Mucosa of stomach (tissue), 1 donor: ENCODE measurements around the gene CSNK1G3.
"Not testable (repeated sequence)": the region's sequence is repeated elsewhere in the genome, so short reads cannot be mapped to it uniquely, and the experiment has no call there.

ENCODE experiments used
- H3K27me3 ChIP-seq: one replicate; pipeline ENCODE4 v1.7.0; 2013; ENCODE audit warnings: mild to moderate bottlenecking, low read length; ENCODE audit not compliant: control insufficient read depth, insufficient read depth
- H3K36me3 ChIP-seq: one replicate; pipeline ENCODE4 v1.7.0; 2013; ENCODE audit warnings: low read length; ENCODE audit not compliant: control insufficient read depth, insufficient read depth
- H3K4me1 ChIP-seq: one replicate; pipeline ENCODE4 v1.7.0; 2013; ENCODE audit warnings: mild to moderate bottlenecking, low read length; ENCODE audit not compliant: control insufficient read depth, insufficient read depth
- H3K4me3 ChIP-seq: one replicate; pipeline ENCODE4 v1.7.0; 2013; ENCODE audit warnings: low read length
- H3K9ac ChIP-seq: one replicate; pipeline ENCODE4 v1.7.0; 2013; ENCODE audit warnings: mild to moderate bottlenecking, low read length, moderate library complexity
- H3K9me3 ChIP-seq: one replicate; pipeline ENCODE4 v1.7.0; 2013; ENCODE audit warnings: mild to moderate bottlenecking, low read length, moderate library complexity; ENCODE audit not compliant: control insufficient read depth
- donor health status: Pancreatic carcinoma.

CSNK1G3 gene

DNA sequence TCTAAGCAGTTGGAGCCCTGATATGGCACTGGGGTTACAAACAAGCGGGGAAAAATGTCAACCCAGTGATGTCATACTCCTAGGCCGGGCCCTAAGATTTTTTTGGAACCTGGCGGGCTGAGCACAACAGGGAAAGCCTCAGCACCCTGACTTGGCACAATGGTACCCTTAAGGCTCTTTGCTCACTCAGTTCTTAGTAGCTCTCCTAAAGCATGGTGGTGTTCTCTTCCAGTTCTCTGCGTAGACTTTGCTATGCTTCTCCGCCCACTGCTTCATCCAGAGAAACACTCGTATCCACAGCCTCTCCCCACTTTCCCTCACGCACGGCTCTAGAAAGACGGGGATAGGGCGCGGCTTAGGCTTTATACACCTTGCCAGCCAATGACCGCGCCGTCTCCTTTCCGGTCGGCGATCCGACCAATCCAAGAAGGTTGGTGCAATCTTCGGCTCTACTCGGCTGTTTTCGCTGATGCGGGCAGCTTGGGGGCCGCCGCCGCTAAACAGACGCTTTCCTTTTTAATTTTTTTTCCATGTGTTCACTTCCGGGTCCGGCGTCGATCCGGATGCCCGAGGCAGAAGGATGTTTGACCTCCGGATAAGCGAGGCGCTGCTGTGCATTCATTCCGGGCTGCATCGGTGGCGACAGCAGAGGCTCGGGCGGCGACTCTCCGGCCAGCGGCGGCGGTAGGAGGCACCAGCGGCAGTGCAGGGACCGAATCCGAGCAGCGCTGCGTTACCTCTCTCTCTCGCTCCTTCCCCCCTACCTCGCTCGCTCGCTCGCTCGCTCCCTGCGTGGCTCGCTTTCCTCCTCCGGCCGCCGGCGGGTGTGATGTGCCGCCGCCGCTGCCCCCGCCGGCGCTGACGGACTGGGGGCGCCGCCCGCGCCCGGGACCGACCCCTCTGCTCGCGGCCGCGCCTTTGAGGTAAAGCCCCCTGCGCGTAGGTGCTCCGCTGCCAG lies at the start of gene CSNK1G3:
Gene CSNK1G3, plus strand, starts transcription at position 530 of the 958 bp plus-strand sequence. CDS start 33,487 bp downstream, outside the sequence.
- Histone ChIP-seq H3K4me3 (peak within 1 kb of the TSS; percentile 77), H3K9me3 (no peaks in the 10 kb centered on the region), H3K36me3 (no peaks in the 10 kb centered on the region), H3K4me1 (peaks cover 5% of the 10 kb centered on the region), H3K27me3 (no peaks in the 10 kb centered on the region), H3K9ac (peak within 1 kb of the TSS; percentile 85)

GRCh38 chr5:123466839-123467238 lies 45.1 kb upstream of the CSNK1G3 start:
- not testable (repeated sequence) for H3K27me3 ChIP-seq, H3K4me3 ChIP-seq, H3K36me3 ChIP-seq, H3K9me3 ChIP-seq, H3K9ac ChIP-seq, H3K4me1 ChIP-seq

DNA sequence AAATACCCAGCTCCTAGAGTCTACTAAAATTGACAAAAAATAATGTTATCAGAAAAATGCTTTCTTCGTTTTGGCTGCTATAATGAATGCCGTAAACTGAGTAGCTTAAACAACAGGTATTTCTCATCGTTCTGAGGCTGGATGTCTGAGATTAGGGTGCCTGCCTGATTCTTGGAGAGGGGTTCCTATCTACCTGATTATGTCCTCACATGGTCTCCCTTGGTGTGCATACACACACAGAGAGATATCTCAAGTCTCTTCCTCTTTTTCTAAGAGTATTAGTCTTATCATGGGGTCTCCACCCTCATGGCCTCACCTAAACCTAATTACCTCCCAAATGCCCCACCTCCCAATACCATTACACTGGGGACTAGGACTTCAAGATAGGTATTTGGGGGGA lies 40.6 kb upstream of the CSNK1G3 start:
- no peaks in the 10 kb centered on the region for H3K4me1 ChIP-seq
- no peak overlapping the region for H3K9ac ChIP-seq
- H3K36me3 ChIP-seq: no peaks in the 10 kb centered on the region
- H3K4me3 ChIP-seq: no peak overlapping the region
- H3K9me3 ChIP-seq: no peaks in the 10 kb centered on the region
- H3K27me3 ChIP-seq: no peaks in the 10 kb centered on the region

DNA sequence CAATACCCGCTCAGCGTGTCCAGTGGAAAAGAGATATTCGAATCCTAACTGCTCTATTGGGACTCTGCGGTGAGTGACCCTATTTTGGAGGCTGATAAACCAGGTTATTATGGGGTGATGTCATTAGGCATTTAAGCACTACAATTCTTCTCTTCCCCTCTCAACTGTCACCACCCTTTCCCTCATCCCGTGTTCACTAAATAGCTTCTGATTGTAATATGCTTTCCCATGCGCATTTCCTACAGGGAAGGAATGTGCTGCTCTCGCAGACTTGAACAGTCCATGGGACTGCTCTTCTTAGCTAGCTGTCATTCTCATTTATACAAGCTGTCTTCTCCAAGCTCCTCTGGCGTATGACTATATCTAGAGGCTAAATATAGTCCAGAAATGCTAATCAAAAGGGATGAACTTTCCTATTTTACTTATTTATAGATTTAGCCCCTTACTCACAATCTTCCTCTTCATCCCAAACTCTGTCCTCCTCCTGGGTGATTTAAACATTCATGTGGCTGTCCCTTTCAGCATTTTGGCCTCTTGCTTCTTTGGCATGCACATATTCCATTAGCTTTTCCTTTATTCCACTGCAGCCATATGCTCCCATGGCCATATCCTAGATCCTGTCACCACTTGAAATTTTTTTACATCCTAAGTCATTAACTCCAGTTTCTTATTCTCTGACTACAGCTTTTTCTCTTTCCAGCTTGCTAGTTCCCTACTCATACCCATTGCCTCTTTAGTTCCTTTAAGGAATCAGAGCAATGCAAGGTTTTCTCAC lies 39.6 kb upstream of the CSNK1G3 start:
- Histone ChIP-seq H3K9ac (no peak overlapping the region), H3K27me3 (no peaks in the 10 kb centered on the region), H3K4me1 (no peaks in the 10 kb centered on the region), H3K4me3 (no peak overlapping the region), H3K36me3 (no peaks in the 10 kb centered on the region), H3K9me3 (no peaks in the 10 kb centered on the region)

GRCh38 chr5:123474228-123474627 lies 37.7 kb upstream of the CSNK1G3 start:
- no peak overlapping the region for H3K4me3 ChIP-seq
- H3K9ac ChIP-seq: no peak overlapping the region
- H3K9me3 ChIP-seq: no peaks in the 10 kb centered on the region
- no peaks in the 10 kb centered on the region for H3K36me3 ChIP-seq
- no peaks in the 10 kb centered on the region for H3K4me1 ChIP-seq
- no peaks in the 10 kb centered on the region for H3K27me3 ChIP-seq

GRCh38 chr5:123476731-123477130 lies 35.2 kb upstream of the CSNK1G3 start:
- Histone ChIP-seq H3K27me3 (no peaks in the 10 kb centered on the region), H3K9me3 (no peaks in the 10 kb centered on the region), H3K36me3 (no peaks in the 10 kb centered on the region), H3K4me1 (no peaks in the 10 kb centered on the region), H3K4me3 (no peak overlapping the region), H3K9ac (no peak overlapping the region)

DNA sequence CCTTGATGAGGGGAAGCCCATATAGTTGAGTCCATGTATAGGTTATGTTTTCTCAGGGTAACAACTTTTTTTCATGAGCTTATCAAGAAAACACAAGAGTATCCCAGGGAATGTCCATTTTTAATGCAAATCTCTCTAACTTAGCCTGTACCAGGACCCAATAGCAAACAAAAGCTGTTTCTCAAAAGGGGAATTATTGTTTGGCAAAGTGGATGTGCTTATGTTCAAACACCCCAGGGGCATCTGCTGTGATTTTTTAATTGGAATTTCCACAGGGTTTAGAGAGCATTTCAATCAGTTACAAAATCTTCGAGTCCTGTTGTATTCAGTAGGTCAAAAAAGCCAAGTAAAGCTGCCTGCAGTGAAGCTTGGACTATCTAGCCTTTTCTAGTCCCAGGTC lies 33.4 kb upstream of the CSNK1G3 start:
- Histone ChIP-seq H3K36me3 (no peaks in the 10 kb centered on the region), H3K27me3 (no peaks in the 10 kb centered on the region), H3K4me3 (no peak overlapping the region), H3K9ac (no peak overlapping the region), H3K4me1 (no peaks in the 10 kb centered on the region), H3K9me3 (no peaks in the 10 kb centered on the region)

DNA sequence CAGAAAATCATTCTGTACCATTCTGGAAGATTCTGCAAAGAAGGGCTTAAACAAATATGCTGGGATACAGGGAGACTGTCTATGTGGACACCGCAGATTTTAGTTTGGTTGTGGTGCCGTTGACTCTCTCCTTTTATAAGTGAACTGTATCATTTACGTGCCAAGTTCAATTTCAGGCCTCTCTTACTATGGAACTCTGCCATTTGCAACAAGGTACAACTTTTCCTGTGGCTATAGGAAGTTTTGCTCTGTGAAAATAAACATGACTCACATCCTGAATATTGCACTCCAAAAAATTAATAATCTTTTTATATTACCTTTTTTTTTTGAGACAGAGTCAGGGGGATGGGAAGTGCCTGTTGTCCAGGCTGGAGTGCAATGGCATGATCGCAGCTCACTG lies 29.7 kb upstream of the CSNK1G3 start:
- Histone ChIP-seq H3K9me3 (no peaks in the 10 kb centered on the region), H3K27me3 (no peaks in the 10 kb centered on the region)

GRCh38 chr5:123483446-123484077 lies 28.4 kb upstream of the CSNK1G3 start:
- Histone ChIP-seq H3K27me3 (no peaks in the 10 kb centered on the region), H3K4me1 (no peaks in the 10 kb centered on the region), H3K4me3 (no peak overlapping the region), H3K9ac (no peak overlapping the region), H3K9me3 (no peaks in the 10 kb centered on the region), H3K36me3 (no peaks in the 10 kb centered on the region)

More for the DNA sequence above, 29.7 kb upstream of the CSNK1G3 start:
- H3K36me3 ChIP-seq: no peaks in the 10 kb centered on the region
- no peak overlapping the region for H3K4me3 ChIP-seq
- H3K9ac ChIP-seq: no peak overlapping the region
- H3K4me1 ChIP-seq: no peaks in the 10 kb centered on the region

DNA sequence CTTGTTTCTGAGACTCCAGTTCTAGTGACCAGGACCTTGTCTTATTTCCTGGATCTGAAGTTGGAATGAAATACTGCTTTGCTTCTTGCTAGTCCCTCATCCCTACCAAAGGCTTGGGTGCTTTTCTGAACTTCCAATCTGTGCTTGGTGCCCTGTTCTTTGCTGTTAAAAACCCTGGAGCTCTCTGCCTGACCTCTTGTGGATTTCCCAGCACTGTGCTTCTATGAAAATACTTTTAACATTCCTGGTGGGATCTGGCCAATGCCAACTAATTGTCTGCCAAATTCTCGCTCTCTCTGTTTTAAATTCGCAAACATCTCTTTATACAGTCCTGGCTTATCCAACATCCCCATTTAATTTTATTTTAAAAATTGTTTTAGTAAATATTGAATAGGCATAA lies 26.7 kb upstream of the CSNK1G3 start:
- no peaks in the 10 kb centered on the region for H3K9me3 ChIP-seq
- no peaks in the 10 kb centered on the region for H3K27me3 ChIP-seq
- no peaks in the 10 kb centered on the region for H3K36me3 ChIP-seq
- H3K9ac ChIP-seq: no peak overlapping the region
- H3K4me3 ChIP-seq: no peak overlapping the region
- H3K4me1 ChIP-seq: no peaks in the 10 kb centered on the region

GRCh38 chr5:123486951-123487655 lies 24.9 kb upstream of the CSNK1G3 start:
- Histone ChIP-seq H3K9me3 (no peaks in the 10 kb centered on the region), H3K4me3 (no peak overlapping the region), H3K9ac (no peak overlapping the region), H3K4me1 (no peaks in the 10 kb centered on the region), H3K36me3 (no peaks in the 10 kb centered on the region), H3K27me3 (no peaks in the 10 kb centered on the region)
